Coronary artery (tissue), 2 donors: ENCODE data around the gene MAOA.
"Not testable (repeated sequence)": the region's sequence is repeated elsewhere in the genome, so short reads cannot be mapped to it uniquely, and the experiment has no call there.

Experiments used
- DNase-seq: peaks from one replicate; pipeline ENCODE4 v3.0.0-alpha.2; 2017; ENCODE audit warnings: low spot score
- H3K27ac ChIP-seq, 2 donors: fragments of 200-600 bp; sonication (generic); one replicate each; pipeline ENCODE4 v1.5.1; 2016 to 2019
- H3K4me3 ChIP-seq: fragments of 200-600 bp; sonication (generic); 2 replicates; pipeline ENCODE4 v1.5.1; 2016; ENCODE audit warnings: mild to moderate bottlenecking, moderate library complexity
- TF ChIP-seq, protein P1 (sequence below): fragments of 200-600 bp; sonication (generic); IDR thresholded peaks from one replicate; pipeline ENCODE4 v1.5.1; 2019; ENCODE audit warnings: antibody characterized with exemption

Gene MAOA

GRCh38 chrX:43661521-43662240, 5.6 kb downstream of the MAOA start:
- Histone ChIP-seq H3K27ac (peak overlapping the region; percentile 15 to 74), H3K4me3 (peak overlapping the region; percentile 47)
- TF ChIP-seq, protein P1, sequence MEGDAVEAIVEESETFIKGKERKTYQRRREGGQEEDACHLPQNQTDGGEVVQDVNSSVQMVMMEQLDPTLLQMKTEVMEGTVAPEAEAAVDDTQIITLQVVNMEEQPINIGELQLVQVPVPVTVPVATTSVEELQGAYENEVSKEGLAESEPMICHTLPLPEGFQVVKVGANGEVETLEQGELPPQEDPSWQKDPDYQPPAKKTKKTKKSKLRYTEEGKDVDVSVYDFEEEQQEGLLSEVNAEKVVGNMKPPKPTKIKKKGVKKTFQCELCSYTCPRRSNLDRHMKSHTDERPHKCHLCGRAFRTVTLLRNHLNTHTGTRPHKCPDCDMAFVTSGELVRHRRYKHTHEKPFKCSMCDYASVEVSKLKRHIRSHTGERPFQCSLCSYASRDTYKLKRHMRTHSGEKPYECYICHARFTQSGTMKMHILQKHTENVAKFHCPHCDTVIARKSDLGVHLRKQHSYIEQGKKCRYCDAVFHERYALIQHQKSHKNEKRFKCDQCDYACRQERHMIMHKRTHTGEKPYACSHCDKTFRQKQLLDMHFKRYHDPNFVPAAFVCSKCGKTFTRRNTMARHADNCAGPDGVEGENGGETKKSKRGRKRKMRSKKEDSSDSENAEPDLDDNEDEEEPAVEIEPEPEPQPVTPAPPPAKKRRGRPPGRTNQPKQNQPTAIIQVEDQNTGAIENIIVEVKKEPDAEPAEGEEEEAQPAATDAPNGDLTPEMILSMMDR = no peak
- no peak for DNase-seq

DNA sequence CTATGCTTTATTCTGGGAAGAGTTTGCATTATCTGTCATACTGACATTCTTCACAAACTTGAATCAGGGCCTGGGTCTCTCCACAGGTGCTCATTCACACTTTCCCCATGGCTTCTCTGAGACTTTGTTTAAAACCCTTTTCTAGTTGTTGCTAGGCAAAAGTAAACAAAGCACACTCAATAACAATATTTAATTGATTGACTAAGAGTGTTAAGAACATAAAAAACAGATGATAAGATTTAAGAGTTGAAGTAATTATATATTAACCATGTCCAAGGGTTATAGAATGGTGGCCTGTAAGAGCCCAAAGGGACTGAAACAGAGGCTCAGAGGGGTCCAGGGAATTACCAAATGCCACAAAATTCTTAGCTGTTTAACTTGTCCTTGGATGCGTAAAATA, 7.1 kb downstream of the MAOA start:
- TF ChIP-seq, protein P1 = no peak
- no peak overlapping the region for H3K4me3 ChIP-seq
- no peak for DNase-seq
- H3K27ac ChIP-seq = no peak overlapping the region

DNA sequence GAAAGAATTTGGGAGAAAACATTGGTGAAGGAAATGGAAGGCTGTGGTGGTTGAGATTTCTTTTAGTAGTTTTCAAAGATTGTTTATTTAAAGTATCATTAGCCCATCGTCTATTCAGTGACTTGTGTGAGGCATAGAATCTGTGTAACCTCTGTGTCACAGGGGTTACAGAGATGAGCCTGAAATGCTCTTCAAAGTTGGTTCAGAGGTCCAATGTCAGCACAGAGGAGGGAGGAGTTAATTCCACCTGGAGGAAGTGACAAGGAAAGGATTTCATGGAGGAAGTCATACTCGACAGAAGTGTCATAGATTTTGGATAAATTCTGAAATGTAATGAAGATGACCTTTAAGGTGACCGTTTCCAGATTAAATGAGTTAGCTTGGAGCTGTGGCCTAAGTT, 8.2 kb downstream of the MAOA start:
- no peak overlapping the region for H3K4me3 ChIP-seq
- TF ChIP-seq, protein P1 = no peak
- no peak for DNase-seq
- no peak overlapping the region for H3K27ac ChIP-seq

DNA sequence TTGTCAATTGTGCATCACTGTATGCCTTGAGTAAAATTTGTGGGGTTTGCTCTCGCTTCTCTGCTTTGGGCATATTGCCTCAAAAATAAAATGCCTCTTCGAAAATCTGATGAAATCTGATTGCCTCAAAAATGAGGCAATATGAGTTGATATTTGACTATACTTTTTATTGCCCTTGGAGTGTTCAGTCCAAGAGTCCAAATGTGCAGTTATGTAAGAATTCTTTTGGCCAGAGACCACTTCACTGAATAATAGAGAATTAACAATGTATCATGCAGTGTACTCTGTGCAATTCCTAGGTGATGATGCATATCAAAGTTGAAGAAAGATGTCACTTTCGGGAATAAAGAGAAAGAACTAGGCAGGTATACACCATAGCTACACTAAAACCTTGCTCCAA, 8.6 kb downstream of the MAOA start:
- TF ChIP-seq, protein P1 = no peak
- no peak for DNase-seq
- Histone ChIP-seq H3K4me3 (no peak overlapping the region), H3K27ac (no peak overlapping the region)

- Histone ChIP-seq H3K27ac (no peak overlapping the region), H3K4me3 (no peak overlapping the region)
- DNase-seq = no peak
- TF ChIP-seq, protein P1 = no peak
Measured at GRCh38 chrX:43666311-43666912, 10.3 kb downstream of the MAOA start.

DNA sequence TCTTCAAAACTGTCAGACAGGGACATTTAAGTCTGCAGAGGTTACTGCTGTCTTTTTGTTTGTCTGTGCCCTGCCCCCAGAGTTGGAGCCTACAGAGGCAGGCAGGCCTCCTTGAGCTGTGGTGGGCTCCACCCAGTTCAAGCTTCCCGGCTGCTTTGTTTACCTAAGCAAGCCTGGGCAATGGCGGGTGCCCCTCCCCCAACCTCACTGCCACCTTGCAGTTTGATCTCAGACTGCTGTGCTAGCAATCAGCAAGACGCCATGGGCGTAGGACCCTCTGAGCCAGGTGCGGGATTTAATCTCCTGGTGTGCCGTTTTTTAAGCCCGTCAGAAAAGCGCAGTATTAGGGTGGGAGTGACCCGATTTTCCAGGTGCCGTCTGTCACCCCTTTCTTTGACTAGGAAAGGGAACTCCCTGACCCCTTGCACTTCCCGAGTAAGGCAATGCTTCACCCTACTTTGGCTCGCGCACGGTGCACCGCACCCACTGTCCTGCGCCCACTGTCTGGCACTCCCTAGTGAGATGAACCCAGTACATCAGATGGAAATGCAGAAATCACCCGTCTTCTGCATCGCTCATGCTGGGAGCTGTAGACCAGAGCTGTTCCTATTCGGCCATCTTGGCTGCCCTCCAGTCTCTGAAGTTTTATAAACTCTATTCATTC, 20.0 kb downstream of the MAOA start:
- H3K27ac ChIP-seq, H3K4me3 ChIP-seq, DNase-seq: not testable (repeated sequence)

GRCh38 chrX:43676971-43677572, 21.0 kb downstream of the MAOA start:
- TF ChIP-seq, protein P1 = no peak
- DNase-seq = no peak
- no peak overlapping the region for H3K27ac ChIP-seq

More at GRCh38 chrX:43676971-43677572, 21.0 kb downstream of the MAOA start:
- H3K4me3 ChIP-seq = no peak overlapping the region
